ENCODE results near the gene TTC9B. TPM values are rescaled to one million over a fixed set of nuclear protein-coding genes. Genes with fewer than 3 reads are reported as not detected.

TTC9B gene
- polyA plus RNA-seq, 3 donors from 2014 or later, result not detected

GRCh38 chr19:40244579-40245317 is 26.6 kb upstream of the TTC9B start:
- no peak for DNase-seq
- Mint-ChIP-seq H3K36me3 (peaks cover 0 to 10% (median 3%) of the 10 kb centered on the region in 3 donors), H3K4me1 (peaks cover 12 to 39% of the 10 kb centered on the region in 2 donors), H3K4me3 (no peak overlapping the region), H3K27me3 (ENCODE audit: low read depth in 3 of 3) (peaks cover 0 to 3% (median 0%) of the 10 kb centered on the region in 3 donors), H3K27ac (peak overlapping the region in 3 of 6 donors; percentile 9 to 56 (median 23)), H3K9me3 (no peaks in the 10 kb centered on the region)

- no peak overlapping the region for H3K4me3 Mint-ChIP-seq
- H3K9me3 Mint-ChIP-seq, result no peaks in the 10 kb centered on the region
- peaks cover 8 to 32% of the 10 kb centered on the region in 2 donors for H3K4me1 Mint-ChIP-seq
- peaks cover 0 to 3% (median 2%) of the 10 kb centered on the region in 3 donors for H3K27me3 Mint-ChIP-seq (ENCODE audit: low read depth in 3 of 3)
- H3K27ac Mint-ChIP-seq, result no peak overlapping the region
- DNase-seq, result no peak
- H3K36me3 Mint-ChIP-seq, result peaks cover 0 to 15% (median under 1%) of the 10 kb centered on the region in 3 donors
These were observed 25.0 kb upstream of the TTC9B start for GRCh38 chr19:40243181-40243580.

GRCh38 chr19:40242480-40242879 is 24.3 kb upstream of the TTC9B start:
- H3K36me3 Mint-ChIP-seq, result peaks cover 0 to 15% (median 3%) of the 10 kb centered on the region in 3 donors
- peaks cover 0 to 3% (median 3%) of the 10 kb centered on the region in 3 donors for H3K27me3 Mint-ChIP-seq (ENCODE audit: low read depth in 3 of 3)
- no peak overlapping the region for H3K4me3 Mint-ChIP-seq
- DNase-seq, result no peak
- peaks cover 4 to 25% of the 10 kb centered on the region in 2 donors for H3K4me1 Mint-ChIP-seq
- H3K27ac Mint-ChIP-seq, result no peak overlapping the region
- no peaks in the 10 kb centered on the region for H3K9me3 Mint-ChIP-seq

- Mint-ChIP-seq H3K9me3 (peaks cover 0 to under 1% (median 0%) of the 10 kb centered on the region in 6 donors), H3K27me3 (ENCODE audit: low read depth in 3 of 3) (peaks cover 0 to 3% (median 3%) of the 10 kb centered on the region in 3 donors), H3K4me1 (peaks cover 4 to 23% of the 10 kb centered on the region in 2 donors), H3K4me3 (no peak overlapping the region), H3K27ac (peak overlapping the region in 1 of 6 donors; percentile 12), H3K36me3 (peaks cover 0 to 18% (median 5%) of the 10 kb centered on the region in 3 donors)
- DNase-seq, result no peak
These were observed 23.7 kb upstream of the TTC9B start for GRCh38 chr19:40241809-40242384.

GRCh38 chr19:40241125-40241808 is 23.1 kb upstream of the TTC9B start:
- Mint-ChIP-seq H3K27me3 (ENCODE audit: low read depth in 3 of 3) (peaks cover 0 to 3% (median 3%) of the 10 kb centered on the region in 3 donors), H3K9me3 (peaks cover 0 to 2% (median 0%) of the 10 kb centered on the region in 6 donors), H3K27ac (no peak overlapping the region)

GRCh38 chr19:40240332-40240731 is 22.1 kb upstream of the TTC9B start:
- Mint-ChIP-seq H3K27me3 (ENCODE audit: low read depth in 3 of 3) (peaks cover 0 to 3% (median 3%) of the 10 kb centered on the region in 3 donors), H3K4me1 (peaks cover 4 to 13% of the 10 kb centered on the region in 2 donors), H3K36me3 (peaks cover 0 to 21% (median 6%) of the 10 kb centered on the region in 3 donors)

More at GRCh38 chr19:40241125-40241808, 23.1 kb upstream of the TTC9B start:
- no peak for DNase-seq
- Mint-ChIP-seq H3K4me1 (peaks cover 4 to 19% of the 10 kb centered on the region in 2 donors), H3K36me3 (peaks cover 0 to 21% (median 6%) of the 10 kb centered on the region in 3 donors), H3K4me3 (no peak overlapping the region)

GRCh38 chr19:40239415-40240226 is 21.4 kb upstream of the TTC9B start:
- no peak overlapping the region for H3K4me3 Mint-ChIP-seq
- peaks cover 0 to 5% of the 10 kb centered on the region in 2 donors for H3K4me1 Mint-ChIP-seq
- H3K36me3 Mint-ChIP-seq, result peaks cover 0 to 21% (median 6%) of the 10 kb centered on the region in 3 donors
- peaks cover 0 to 2% (median 0%) of the 10 kb centered on the region in 6 donors for H3K9me3 Mint-ChIP-seq
- no peak for DNase-seq
- peaks cover 0 to 6% (median 3%) of the 10 kb centered on the region in 3 donors for H3K27me3 Mint-ChIP-seq (ENCODE audit: low read depth in 3 of 3)
- no peak overlapping the region for H3K27ac Mint-ChIP-seq

More at GRCh38 chr19:40240332-40240731, 22.1 kb upstream of the TTC9B start:
- Mint-ChIP-seq H3K27ac (no peak overlapping the region), H3K9me3 (peaks cover 0 to 2% (median 0%) of the 10 kb centered on the region in 6 donors), H3K4me3 (no peak overlapping the region)
- no peak for DNase-seq

- Mint-ChIP-seq H3K27me3 (ENCODE audit: low read depth in 3 of 3) (peaks cover 0 to 6% (median 3%) of the 10 kb centered on the region in 3 donors), H3K36me3 (peaks cover 0 to 21% (median 6%) of the 10 kb centered on the region in 3 donors), H3K27ac (no peak overlapping the region), H3K4me3 (no peak overlapping the region), H3K9me3 (peaks cover 0 to 2% (median 0%) of the 10 kb centered on the region in 6 donors), H3K4me1 (no peaks in the 10 kb centered on the region)
- DNase-seq, result no peak
These were observed 20.6 kb upstream of the TTC9B start for GRCh38 chr19:40238775-40239174.

GRCh38 chr19:40237791-40238190 is 19.6 kb upstream of the TTC9B start:
- H3K27me3 Mint-ChIP-seq (ENCODE audit: low read depth in 3 of 3), result peaks cover 0 to 6% (median 3%) of the 10 kb centered on the region in 3 donors
- H3K4me3 Mint-ChIP-seq, result no peak overlapping the region
- H3K4me1 Mint-ChIP-seq, result no peaks in the 10 kb centered on the region
- no peak overlapping the region for H3K27ac Mint-ChIP-seq
- H3K36me3 Mint-ChIP-seq, result peaks cover 0 to 21% (median 6%) of the 10 kb centered on the region in 3 donors
- no peak for DNase-seq
- H3K9me3 Mint-ChIP-seq, result peaks cover 0 to 2% (median 0%) of the 10 kb centered on the region in 6 donors

GRCh38 chr19:40236366-40236765 is 18.2 kb upstream of the TTC9B start:
- Mint-ChIP-seq H3K27me3 (ENCODE audit: low read depth in 3 of 3) (peaks cover 2 to 6% (median 3%) of the 10 kb centered on the region in 3 donors), H3K4me3 (no peak overlapping the region), H3K4me1 (no peaks in the 10 kb centered on the region), H3K9me3 (peaks cover 0 to 2% (median 0%) of the 10 kb centered on the region in 6 donors), H3K27ac (no peak overlapping the region), H3K36me3 (peaks cover 0 to 20% (median 6%) of the 10 kb centered on the region in 3 donors)
- no peak for DNase-seq

GRCh38 chr19:40236026-40236355 is 17.8 kb upstream of the TTC9B start:
- Mint-ChIP-seq H3K27ac (no peak overlapping the region), H3K9me3 (peaks cover 0 to 2% (median 0%) of the 10 kb centered on the region in 6 donors), H3K4me3 (no peak overlapping the region), H3K4me1 (peaks cover 0 to 3% of the 10 kb centered on the region in 2 donors), H3K27me3 (ENCODE audit: low read depth in 3 of 3) (peaks cover 3 to 6% (median 4%) of the 10 kb centered on the region in 3 donors), H3K36me3 (peaks cover 0 to 17% (median 6%) of the 10 kb centered on the region in 3 donors)
- DNase-seq, result no peak

- peaks cover 0 to 2% (median 0%) of the 10 kb centered on the region in 6 donors for H3K9me3 Mint-ChIP-seq
- no peak overlapping the region for H3K27ac Mint-ChIP-seq
- peaks cover 0 to 5% of the 10 kb centered on the region in 2 donors for H3K4me1 Mint-ChIP-seq
- peaks cover 0 to 17% (median 6%) of the 10 kb centered on the region in 3 donors for H3K36me3 Mint-ChIP-seq
- DNase-seq, result no peak
- no peak overlapping the region for H3K4me3 Mint-ChIP-seq
- peaks cover 3 to 5% (median 3%) of the 10 kb centered on the region in 3 donors for H3K27me3 Mint-ChIP-seq (ENCODE audit: low read depth in 3 of 3)
These were observed 17.2 kb upstream of the TTC9B start for GRCh38 chr19:40235238-40236025.

Measured in immature natural killer cell (primary cell).